Tibial artery (tissue), 4 donors: ENCODE results near the gene MT1A.

ENCODE experiments used
- DNase-seq, 2 donors: peaks; one replicate each; pipeline ENCODE4 v3.0.0-alpha.2; 2019
- H3K27ac ChIP-seq, 2 donors: fragments of 200-600 bp; sonication (generic) in 1 of 2; 1 replicate in 1 of 2; 2 replicates in 1 of 2; pipeline ENCODE4 v1.5.1; 2018 to 2019; ENCODE audit warnings: mild to moderate bottlenecking in 1 of 2
- H3K27me3 ChIP-seq, 2 donors: fragments of 200-600 bp; sonication (generic) in 1 of 2; one replicate each; pipeline versions ENCODE4 v1.5.1 to v1.6.0; 2016 to 2019
- H3K36me3 ChIP-seq, 3 donors: fragments of 200-600 bp; sonication (generic) in 2 of 3; one replicate each; pipeline ENCODE4 v1.5.1; 2016 to 2019; ENCODE audit warnings: mild to moderate bottlenecking in 2 of 3
- H3K4me1 ChIP-seq, 4 donors: fragments of 200-600 bp; sonication (generic) in 2 of 4; 1 replicate in 3 of 4; 2 replicates in 1 of 4; pipeline ENCODE4 v1.5.1; 2016 to 2019
- H3K4me3 ChIP-seq, 2 donors: fragments of 200-600 bp; sonication (generic) in 1 of 2; 1 replicate in 1 of 2; 2 replicates in 1 of 2; pipeline ENCODE4 v1.5.1; 2018 to 2019; ENCODE audit warnings: mild to moderate bottlenecking in 2 of 2
- H3K9me3 ChIP-seq, 3 donors: fragments of 200-600 bp; sonication (generic) in 1 of 3; one replicate each; pipeline ENCODE4 v1.5.1; 2016 to 2019
- intact Hi-C: fragments of 100-400 bp; cut with DNase I; formaldehyde crosslinking; loops from one replicate; pipeline ENCODE4 v1.15.0; 2023; ENCODE audit warnings: low total_unique reads
- TF ChIP-seq, protein P1 (sequence below), 2 experiments: fragments of 200-600 bp in 1 of 2; fragments of 450-650 bp in 1 of 2; IDR thresholded peaks; one replicate each; pipeline ENCODE4 v1.5.1; 2017 to 2019; ENCODE audit warnings: antibody characterized with exemption in 2 of 2, mild to moderate bottlenecking in 1 of 2, moderate library complexity in 1 of 2

MT1A gene

DNA sequence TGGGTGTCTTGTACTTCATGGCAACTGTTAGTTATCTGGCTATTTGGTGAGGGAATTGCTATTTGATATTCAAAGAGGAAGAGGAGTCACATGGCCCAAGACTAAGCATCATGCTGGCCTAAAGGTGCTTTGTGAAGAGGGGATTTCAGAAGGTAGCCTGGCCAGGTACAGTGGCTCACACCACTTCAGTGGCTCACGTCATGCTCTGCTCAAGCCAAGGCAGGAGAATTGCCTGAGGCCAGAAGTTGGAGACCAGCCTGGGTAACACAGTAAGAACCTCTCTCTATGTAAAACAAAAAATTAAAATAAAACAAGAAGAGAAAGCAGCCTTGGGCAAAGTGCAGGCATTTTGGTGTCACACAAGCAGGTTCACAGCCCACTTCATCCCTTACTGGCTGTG, 6.8 kb downstream of the MT1A start:
- no peak for DNase-seq
- H3K27ac ChIP-seq = no peak overlapping the region

DNA sequence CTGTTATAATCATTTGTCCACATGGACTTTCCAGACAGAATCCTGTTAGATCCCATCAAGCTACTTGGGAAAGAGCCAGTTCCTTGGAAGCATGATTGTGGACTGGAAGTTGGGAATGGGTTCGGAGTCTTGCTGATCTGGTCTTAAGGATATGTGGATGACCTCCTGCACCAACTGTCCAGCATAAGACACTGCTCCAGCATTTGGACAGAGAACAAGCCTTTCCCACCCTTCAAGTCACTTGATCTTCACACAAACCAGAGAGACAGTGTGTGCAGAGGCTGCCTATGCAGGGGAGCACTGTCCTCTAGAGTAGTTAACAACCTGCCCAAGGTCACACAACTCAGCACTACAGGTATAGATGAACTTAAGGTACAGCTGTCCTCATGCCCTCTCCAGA, 7.4 kb downstream of the MT1A start:
- DNase-seq = no peak
- intact Hi-C loops = no loop called here
- H3K36me3 ChIP-seq = no peaks in the 10 kb centered on the region
- no peaks in the 10 kb centered on the region for H3K9me3 ChIP-seq
- no peak overlapping the region for H3K4me3 ChIP-seq
- H3K4me1 ChIP-seq = peaks cover 0 to 13% (median 9%) of the 10 kb centered on the region in 4 donors
- no peak overlapping the region for H3K27ac ChIP-seq
- TF ChIP-seq, protein P1, sequence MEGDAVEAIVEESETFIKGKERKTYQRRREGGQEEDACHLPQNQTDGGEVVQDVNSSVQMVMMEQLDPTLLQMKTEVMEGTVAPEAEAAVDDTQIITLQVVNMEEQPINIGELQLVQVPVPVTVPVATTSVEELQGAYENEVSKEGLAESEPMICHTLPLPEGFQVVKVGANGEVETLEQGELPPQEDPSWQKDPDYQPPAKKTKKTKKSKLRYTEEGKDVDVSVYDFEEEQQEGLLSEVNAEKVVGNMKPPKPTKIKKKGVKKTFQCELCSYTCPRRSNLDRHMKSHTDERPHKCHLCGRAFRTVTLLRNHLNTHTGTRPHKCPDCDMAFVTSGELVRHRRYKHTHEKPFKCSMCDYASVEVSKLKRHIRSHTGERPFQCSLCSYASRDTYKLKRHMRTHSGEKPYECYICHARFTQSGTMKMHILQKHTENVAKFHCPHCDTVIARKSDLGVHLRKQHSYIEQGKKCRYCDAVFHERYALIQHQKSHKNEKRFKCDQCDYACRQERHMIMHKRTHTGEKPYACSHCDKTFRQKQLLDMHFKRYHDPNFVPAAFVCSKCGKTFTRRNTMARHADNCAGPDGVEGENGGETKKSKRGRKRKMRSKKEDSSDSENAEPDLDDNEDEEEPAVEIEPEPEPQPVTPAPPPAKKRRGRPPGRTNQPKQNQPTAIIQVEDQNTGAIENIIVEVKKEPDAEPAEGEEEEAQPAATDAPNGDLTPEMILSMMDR (IDR thresholded peaks at IDR 0.05) = no peak
- peaks cover 0 to 21% of the 10 kb centered on the region in 2 donors for H3K27me3 ChIP-seq

More for the DNA sequence above, 6.8 kb downstream of the MT1A start:
- Histone ChIP-seq H3K9me3 (no peaks in the 10 kb centered on the region), H3K27me3 (peaks cover 0 to 21% of the 10 kb centered on the region in 2 donors), H3K36me3 (no peaks in the 10 kb centered on the region), H3K4me3 (no peak overlapping the region), H3K4me1 (peaks cover 0 to 13% (median 9%) of the 10 kb centered on the region in 4 donors)
- TF ChIP-seq, protein P1 (IDR thresholded peaks at IDR 0.05) = no peak
- intact Hi-C loops = no loop called here

DNA sequence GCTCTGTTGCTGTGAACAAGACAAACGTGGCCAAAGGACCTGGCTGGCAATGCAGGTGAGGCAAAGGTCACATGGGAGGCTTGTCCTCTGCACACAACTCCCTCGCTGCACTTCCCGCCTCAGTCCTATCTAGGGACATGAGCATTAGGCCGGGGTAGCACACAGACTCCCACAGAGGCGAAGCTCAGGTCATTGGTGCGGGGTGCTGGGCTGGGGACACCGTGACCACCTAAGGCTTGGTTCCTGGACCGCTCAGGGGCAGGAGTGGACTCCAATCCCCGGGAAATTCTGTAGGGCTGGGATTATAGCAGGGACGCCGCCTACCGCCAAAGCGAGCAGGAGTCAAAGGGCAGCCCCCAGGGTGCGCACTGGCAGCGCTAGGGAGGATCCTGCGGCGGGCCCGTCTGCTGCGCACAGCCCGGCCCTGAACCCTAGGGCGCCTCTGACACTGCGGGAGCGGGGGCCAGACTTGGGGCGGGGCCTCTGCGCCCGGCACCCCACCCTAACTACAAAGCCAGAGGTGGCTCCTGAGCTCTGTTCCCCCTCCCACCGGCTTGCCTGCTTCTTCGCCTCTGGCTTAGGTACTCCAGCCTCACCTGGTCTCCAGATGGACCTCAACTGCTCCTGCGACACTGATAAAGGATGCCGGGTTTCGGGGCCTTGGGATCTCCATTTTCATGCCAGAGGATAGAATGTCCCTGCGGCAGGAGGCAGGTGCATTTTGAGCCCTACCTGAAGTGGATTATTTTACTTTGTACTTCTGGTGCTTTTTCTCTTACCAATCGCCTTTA, 9.4 kb downstream of the MT1A start:
- no peak for DNase-seq
- peaks cover 0 to 21% of the 10 kb centered on the region in 2 donors for H3K27me3 ChIP-seq
- intact Hi-C loops = no loop called here
- H3K4me3 ChIP-seq = no peak overlapping the region
- no peaks in the 10 kb centered on the region for H3K9me3 ChIP-seq
- no peak overlapping the region for H3K27ac ChIP-seq
- no peaks in the 10 kb centered on the region for H3K36me3 ChIP-seq
- H3K4me1 ChIP-seq = peaks cover 0 to 13% (median 8%) of the 10 kb centered on the region in 4 donors
- TF ChIP-seq, protein P1 (IDR thresholded peaks at IDR 0.05) = no peak

DNA sequence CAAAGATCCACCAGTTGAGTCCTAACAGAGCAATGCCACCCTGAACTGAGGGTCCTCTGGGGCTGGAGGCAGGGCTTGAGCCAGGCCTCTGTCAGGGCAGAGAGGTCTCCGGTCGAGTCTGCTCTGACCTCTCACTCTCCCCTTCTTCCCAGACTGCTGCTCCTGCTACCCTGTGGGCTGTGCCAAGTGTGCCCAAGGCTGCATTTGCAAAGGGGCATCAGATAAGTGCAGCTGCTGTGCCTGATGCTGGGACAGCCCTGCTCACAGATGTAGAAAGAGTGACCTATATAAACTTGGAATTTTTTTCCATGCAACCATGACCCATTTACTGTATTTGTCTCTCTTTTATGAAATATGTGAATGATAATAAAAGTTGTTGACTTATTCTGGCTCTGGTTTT, 10.8 kb downstream of the MT1A start:
- no peak for DNase-seq
- TF ChIP-seq, protein P1 (IDR thresholded peaks at IDR 0.05) = no peak
- H3K9me3 ChIP-seq = no peaks in the 10 kb centered on the region
- intact Hi-C loops = no loop called here
- no peaks in the 10 kb centered on the region for H3K36me3 ChIP-seq
- H3K4me1 ChIP-seq = no peaks in the 10 kb centered on the region
- peaks cover 0 to 21% of the 10 kb centered on the region in 2 donors for H3K27me3 ChIP-seq
- H3K27ac ChIP-seq = no peak overlapping the region
- H3K4me3 ChIP-seq = no peak overlapping the region

DNA sequence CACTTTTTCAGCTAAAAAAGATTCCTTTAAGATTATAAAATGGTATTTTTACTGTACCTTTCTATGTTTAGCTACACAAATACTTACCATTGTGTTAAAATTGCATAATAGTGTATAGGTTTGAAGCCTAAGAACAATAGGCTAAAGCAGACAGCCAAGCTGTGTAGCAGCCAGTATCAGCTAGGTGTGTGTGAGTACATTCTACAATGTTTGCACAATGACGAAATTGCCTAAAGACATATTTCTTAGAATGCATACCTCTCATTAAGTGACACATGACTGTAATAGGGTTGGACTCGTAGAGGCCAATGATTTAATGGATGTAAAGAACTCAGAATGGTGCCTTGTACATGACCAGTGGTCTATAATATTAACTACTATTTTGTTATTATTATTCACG, 11.4 kb downstream of the MT1A start:
- Histone ChIP-seq H3K4me3 (no peak overlapping the region), H3K27me3 (peaks cover 0 to 21% of the 10 kb centered on the region in 2 donors), H3K4me1 (no peaks in the 10 kb centered on the region), H3K27ac (no peak overlapping the region), H3K9me3 (no peaks in the 10 kb centered on the region), H3K36me3 (no peaks in the 10 kb centered on the region)
- no peak for DNase-seq
- TF ChIP-seq, protein P1 (IDR thresholded peaks at IDR 0.05) = no peak
- intact Hi-C loops = no loop called here
